ENCODE measurements around the gene NEDD4.
A peak's percentile ranks its signal among the peaks of the same experiment; 100 is the strongest.
"Not testable (repeated sequence)": the region's sequence is repeated elsewhere in the genome, so short reads cannot be mapped to it uniquely, and the experiment has no call there.

The NEDD4 gene

GRCh38 chr15:55795031-55795430, 198.4 kb downstream of the NEDD4 start:
- DNase-seq (ENCODE audit: low read depth): no peak
- no peak for TF ChIP-seq CTCF (IDR thresholded peaks at IDR 0.05; ENCODE audit: insufficient read depth, low read depth, low read length, missing control alignments)
- H3K4me3 ChIP-seq (ENCODE audit: low read depth, low read length): no peak overlapping the region

- no peak for DNase-seq (ENCODE audit: low read depth)
- no peak for TF ChIP-seq CTCF (IDR thresholded peaks at IDR 0.05; ENCODE audit: insufficient read depth, low read depth, low read length, missing control alignments)
- H3K4me3 ChIP-seq (ENCODE audit: low read depth, low read length): no peak overlapping the region
Observed at GRCh38 chr15:55791551-55792400, 201.6 kb downstream of the NEDD4 start.

- DNase-seq (ENCODE audit: low read depth): peak; percentile 40
- TF ChIP-seq CTCF (IDR thresholded peaks at IDR 0.05; ENCODE audit: insufficient read depth, low read depth, low read length, missing control alignments): peak; percentile 58
- H3K4me3 ChIP-seq (ENCODE audit: low read depth, low read length): no peak overlapping the region
Observed at GRCh38 chr15:55789066-55789660, 204.2 kb downstream of the NEDD4 start.

GRCh38 chr15:55786341-55786740, 207.1 kb downstream of the NEDD4 start:
- no peak for DNase-seq (ENCODE audit: low read depth)
- no peak overlapping the region for H3K4me3 ChIP-seq (ENCODE audit: low read depth, low read length)
- TF ChIP-seq CTCF (IDR thresholded peaks at IDR 0.05; ENCODE audit: insufficient read depth, low read depth, low read length, missing control alignments): no peak

GRCh38 chr15:55785593-55785992, 207.8 kb downstream of the NEDD4 start:
- not testable (repeated sequence) for DNase-seq (ENCODE audit: low read depth); H3K4me3 ChIP-seq (ENCODE audit: low read depth, low read length)

- TF ChIP-seq CTCF (IDR thresholded peaks at IDR 0.05; ENCODE audit: insufficient read depth, low read depth, low read length, missing control alignments): no peak
- DNase-seq (ENCODE audit: low read depth): no peak
- no peak overlapping the region for H3K4me3 ChIP-seq (ENCODE audit: low read depth, low read length)
Observed at GRCh38 chr15:55784286-55784685, 209.1 kb downstream of the NEDD4 start.

GRCh38 chr15:55782901-55783300, 210.5 kb downstream of the NEDD4 start:
- no peak overlapping the region for H3K4me3 ChIP-seq (ENCODE audit: low read depth, low read length)
- no peak for TF ChIP-seq CTCF (IDR thresholded peaks at IDR 0.05; ENCODE audit: insufficient read depth, low read depth, low read length, missing control alignments)
- no peak for DNase-seq (ENCODE audit: low read depth)
